HCT116 (cell line): ENCODE measurements around the gene MPP2. TPM values are rescaled to one million over a fixed set of nuclear protein-coding genes. Genes with fewer than 3 reads are reported as not detected.

ENCODE experiments used
- ATAC-seq: fragments of 200-7000 bp; cut with Tn5 transposase; 2 replicates; pipeline ENCODE4 v1.9.1; 2020; ENCODE audit warnings: mild to moderate bottlenecking, moderate library complexity
- BruUV-seq: library from RNA; stranded (reverse); fragments of 400-500 nt; replicated peaks from 2 replicates; lab custom pipeline; 2021; lab: Mats Ljungman, UMichigan
- CTCF ChIA-PET: fragments of 300-600 bp; sonication (Branson Sonifier 250); formaldehyde crosslinking; loops from one replicate; lab custom pipeline; 2021; ENCODE audit warnings: antibody characterized with exemption; lab: Charles Lee
- POLR2A ChIA-PET: fragments of 300-600, 350-600 bp; sonication (Branson Sonifier 250); formaldehyde crosslinking; loops from one replicate; lab custom pipeline; 2021; ENCODE audit warnings: antibody characterized with exemption; lab: Charles Lee
- RAD21 ChIA-PET, 2 experiments: fragments of 300-600 bp; sonication (Branson Sonifier 250); formaldehyde crosslinking; loops; one replicate each; lab custom pipeline; 2023; ENCODE audit warnings: low total read pairs in 2 of 2; ENCODE audit not compliant: uncharacterized antibody in 2 of 2, unreplicated experiment in 2 of 2, low non-redundant PET in 1 of 2; lab: Charles Lee
- DNase-seq: peaks from one replicate; pipeline ENCODE4 v3.0.0-alpha.2; 2010; ENCODE audit warnings: low read depth, low spot score
- H2AFZ ChIP-seq: fragments of 200-600 bp; shearing (Covaris generic), sonication (generic); 2 replicates; pipeline ENCODE4 v1.6.1; 2017; ENCODE audit warnings: low read depth, mixed run types, mixed read lengths, antibody characterized with exemption, low read length; ENCODE audit not compliant: poor library complexity, severe bottlenecking
- H3K27ac ChIP-seq: 2 replicates; pipeline ENCODE4 v1.5.1; 2012; ENCODE audit warnings: low read depth, low read length
- H3K27me3 ChIP-seq: fragments of 200-600 bp; sonication (generic); 2 replicates; pipeline ENCODE4 v1.6.1; 2016; ENCODE audit warnings: mixed run types, low read length, mixed read lengths; ENCODE audit not compliant: insufficient read depth
- H3K36me3 ChIP-seq, 2 experiments: fragments of 200-500 bp in 1 of 2; fragments of 200-600 bp in 1 of 2; sonication (Bioruptor generic) in 1 of 2; sonication (generic) in 1 of 2; 2 replicates each; pipeline versions ENCODE4 v1.5.1 to v1.6.1; 2014 to 2016; ENCODE audit warnings: low read length in 2 of 2, inconsistent platforms in 1 of 2, mixed read lengths in 1 of 2, mixed run types in 1 of 2; ENCODE audit not compliant: insufficient read depth in 2 of 2, control insufficient read depth in 1 of 2
- H3K4me1 ChIP-seq, 2 experiments: fragments of 200-600 bp in 1 of 2; sonication (generic) in 1 of 2; 2 replicates each; pipeline versions ENCODE4 v1.5.1 to v1.6.1; 2012 to 2017; ENCODE audit warnings: low read length in 2 of 2, inconsistent platforms in 1 of 2, mild to moderate bottlenecking in 1 of 2, mixed read lengths in 1 of 2, mixed run types in 1 of 2, moderate library complexity in 1 of 2; ENCODE audit not compliant: insufficient read depth in 2 of 2, control insufficient read depth in 1 of 2
- H3K4me2 ChIP-seq: fragments of 200-600 bp; sonication (generic); 2 replicates; pipeline ENCODE4 v1.6.1; 2017; ENCODE audit warnings: mixed run types, low read length, mixed read lengths
- H3K4me3 ChIP-seq, 2 experiments: fragments of 200-600 bp in 1 of 2; sonication (generic) in 1 of 2; replicated peaks in 1 of 2; 2 replicates each; pipeline ENCODE4 v1.5.1; 2011 to 2016; ENCODE audit warnings: low read length in 2 of 2, control low read depth in 1 of 2, low read depth in 1 of 2, mild to moderate bottlenecking in 1 of 2, mixed read lengths in 1 of 2, mixed run types in 1 of 2
- H3K79me2 ChIP-seq: fragments of 200-600 bp; sonication (generic); 2 replicates; pipeline ENCODE4 v1.6.1; 2017; ENCODE audit warnings: mild to moderate bottlenecking, mixed run types, low read length, moderate library complexity, mixed read lengths; ENCODE audit not compliant: insufficient read depth
- H3K9ac ChIP-seq: fragments of 200-600 bp; sonication (generic); 2 replicates; pipeline ENCODE4 v1.6.1; 2016; ENCODE audit warnings: low read length, mixed read lengths
- H3K9me2 ChIP-seq: fragments of 200-600 bp; sonication (generic), shearing (Covaris generic); 2 replicates; pipeline ENCODE4 v1.6.1; 2017; ENCODE audit warnings: mixed run types, mild to moderate bottlenecking, moderate library complexity; ENCODE audit not compliant: insufficient read depth
- H3K9me3 ChIP-seq, 2 experiments: fragments of 200-500 bp in 1 of 2; fragments of 200-600 bp in 1 of 2; sonication (Bioruptor generic) in 1 of 2; sonication (generic) in 1 of 2; 2 replicates each; pipeline ENCODE4 v1.6.1; 2014 to 2017; ENCODE audit warnings: low read length in 2 of 2, mixed read lengths in 2 of 2, inconsistent platforms in 1 of 2, low read depth in 1 of 2, mild to moderate bottlenecking in 1 of 2, mixed run types in 1 of 2, moderate library complexity in 1 of 2; ENCODE audit not compliant: control insufficient read depth in 1 of 2, insufficient read depth in 1 of 2
- H4K20me1 ChIP-seq: fragments of 200-600 bp; sonication (generic), shearing (Covaris generic); 2 replicates; pipeline ENCODE4 v1.6.1; 2017; ENCODE audit warnings: mixed run types, mild to moderate bottlenecking, moderate library complexity; ENCODE audit not compliant: insufficient read depth
- ATF3 ChIP-seq: IDR thresholded peaks from 2 replicates; pipeline ENCODE4 v1.6.1; 2012
- CTCF ChIP-seq, 3 experiments: fragments of 200-600 bp in 1 of 3; sonication (generic) in 1 of 3; IDR thresholded peaks in 2 of 3; conservative IDR thresholded peaks in 1 of 3; 2 replicates each; pipeline ENCODE4 v1.5.1; 2012 to 2017; ENCODE audit warnings: low read depth in 2 of 3, low read length in 2 of 3, antibody characterized with exemption in 1 of 3, borderline replicate concordance in 1 of 3, control low read depth in 1 of 3, mild to moderate bottlenecking in 1 of 3, mixed read lengths in 1 of 3, mixed run types in 1 of 3, moderate library complexity in 1 of 3; ENCODE audit not compliant: insufficient read depth in 1 of 3
- EGR1 ChIP-seq: IDR thresholded peaks from 2 replicates; pipeline ENCODE4 v1.6.1; 2012; ENCODE audit warnings: low read depth
- EZH2 ChIP-seq: fragments of 200-600 bp; sonication (generic); IDR thresholded peaks from 2 replicates; pipeline ENCODE4 v1.6.1; 2017; ENCODE audit warnings: antibody characterized with exemption, mixed run types
- FOSL1 ChIP-seq: IDR thresholded peaks from 2 replicates; pipeline ENCODE4 v1.6.1; 2012; ENCODE audit warnings: low read depth
- JUND ChIP-seq: IDR thresholded peaks from 2 replicates; pipeline ENCODE4 v1.6.1; 2012
- MAX ChIP-seq: IDR thresholded peaks from 2 replicates; pipeline ENCODE4 v1.6.1; 2012
- SRF ChIP-seq: IDR thresholded peaks from 2 replicates; pipeline ENCODE4 v1.6.1; 2012; ENCODE audit warnings: low read depth
- YY1 ChIP-seq: IDR thresholded peaks from 2 replicates; pipeline ENCODE4 v1.6.1; 2011; ENCODE audit warnings: low read length, low read depth, moderate library complexity, mild to moderate bottlenecking; ENCODE audit not compliant: insufficient replicate concordance; ENCODE audit errors: extremely low read depth
- ZFX ChIP-seq: fragments of 450-650 bp; IDR thresholded peaks from 2 replicates; pipeline ENCODE4 v1.6.1; 2017
- ZNF274 ChIP-seq: fragments of 200-500 bp; sonication (Bioruptor generic); IDR thresholded peaks from 2 replicates; pipeline ENCODE4 v1.6.1; 2014; ENCODE audit warnings: mild to moderate bottlenecking, low read depth, low read length, inconsistent platforms
- intact Hi-C: fragments of 100-400 bp; cut with micrococcal nuclease; formaldehyde crosslinking; loops from 2 replicates; pipeline ENCODE4 v1.10.0; 2022
- total RNA-seq: library from RNA; stranded (reverse); gene quantifications from one replicate; pipeline ENCODE4 v1.2.1, GENCODE V29; 2021; ENCODE audit not compliant: unreplicated experiment
- TF ChIP-seq, protein P1 (sequence below): IDR thresholded peaks from 2 replicates; pipeline ENCODE4 v1.6.1; 2012; ENCODE audit warnings: low read depth

The MPP2 gene
- total RNA-seq, 1 experiment from 2014 or later = 16.4 TPM

DNA sequence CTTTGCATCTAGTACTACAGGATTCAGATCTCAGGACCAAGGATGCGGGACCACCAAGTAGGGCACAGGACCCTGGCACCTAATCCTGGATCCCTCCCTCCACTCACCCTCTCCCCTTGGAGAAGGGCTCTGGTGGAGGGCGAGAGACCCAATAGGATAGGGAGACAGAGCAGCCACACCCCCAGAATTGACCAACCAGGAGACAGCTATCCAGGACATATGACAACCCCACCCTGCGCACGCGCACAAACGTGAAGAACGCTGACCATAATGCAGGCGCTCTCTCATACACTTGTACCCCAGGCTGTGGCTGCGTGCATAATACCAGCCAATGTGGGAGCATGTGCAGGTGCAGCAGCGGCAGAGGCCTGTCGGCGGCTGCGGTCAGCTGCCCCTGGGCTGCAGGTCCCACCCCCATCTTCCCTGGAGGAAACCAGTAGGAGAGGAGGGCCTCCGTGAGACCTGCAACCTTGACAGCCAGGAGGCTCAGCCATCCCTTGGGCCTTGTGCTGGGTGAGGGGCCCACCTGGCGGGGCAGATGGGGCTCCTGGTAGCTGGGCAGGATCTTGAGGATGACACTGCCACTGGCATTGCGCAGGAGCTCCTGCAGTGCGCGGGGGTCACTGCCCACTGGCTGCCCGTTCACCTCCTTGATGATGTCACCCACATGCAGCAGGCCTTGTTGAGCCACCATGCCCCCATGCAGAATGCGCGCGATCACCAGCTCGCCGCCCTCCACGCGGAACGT, 25.4 kb downstream of the MPP2 start:
- H3K4me1 ChIP-seq = peaks cover 0 to 9% of the 10 kb centered on the region in 2 experiments; a peak in 2 of 4 replicates
- H3K9me2 ChIP-seq = no peaks in the 10 kb centered on the region
- ChIA-PET POLR2A (interaction anchor here (0.6 kb wide), 1 partner anchor 58 kb away, joined by 3 read pairs; no protein-coding TSS in a partner anchor), RAD21 (no interaction called here), CTCF (interaction anchor here (1.1 kb wide), 1 partner anchor 22 kb away, joined by 4 read pairs; no protein-coding TSS in a partner anchor)
- no peaks in the 10 kb centered on the region for H3K27me3 ChIP-seq
- H3K79me2 ChIP-seq = no peaks in the 10 kb centered on the region
- H3K9ac ChIP-seq = no peak overlapping the region
- no peak for TF ChIP-seq MAX
- no peak for TF ChIP-seq EGR1
- TF ChIP-seq JUND = no peak
- no peak for TF ChIP-seq CTCF (IDR thresholded peaks at IDR 0.05 in 2 of 3, conservative IDR thresholded peaks at IDR 0.05 in 1 of 3; ENCODE audit: borderline replicate concordance in 1 of 3, insufficient read depth in 1 of 3, low read depth in 2 of 3, low read length in 2 of 3)
- TF ChIP-seq YY1 = no peak
- TF ChIP-seq EZH2 = no peak
- TF ChIP-seq FOSL1 = no peak
- no peak for TF ChIP-seq ZFX
- TF ChIP-seq, protein P1, sequence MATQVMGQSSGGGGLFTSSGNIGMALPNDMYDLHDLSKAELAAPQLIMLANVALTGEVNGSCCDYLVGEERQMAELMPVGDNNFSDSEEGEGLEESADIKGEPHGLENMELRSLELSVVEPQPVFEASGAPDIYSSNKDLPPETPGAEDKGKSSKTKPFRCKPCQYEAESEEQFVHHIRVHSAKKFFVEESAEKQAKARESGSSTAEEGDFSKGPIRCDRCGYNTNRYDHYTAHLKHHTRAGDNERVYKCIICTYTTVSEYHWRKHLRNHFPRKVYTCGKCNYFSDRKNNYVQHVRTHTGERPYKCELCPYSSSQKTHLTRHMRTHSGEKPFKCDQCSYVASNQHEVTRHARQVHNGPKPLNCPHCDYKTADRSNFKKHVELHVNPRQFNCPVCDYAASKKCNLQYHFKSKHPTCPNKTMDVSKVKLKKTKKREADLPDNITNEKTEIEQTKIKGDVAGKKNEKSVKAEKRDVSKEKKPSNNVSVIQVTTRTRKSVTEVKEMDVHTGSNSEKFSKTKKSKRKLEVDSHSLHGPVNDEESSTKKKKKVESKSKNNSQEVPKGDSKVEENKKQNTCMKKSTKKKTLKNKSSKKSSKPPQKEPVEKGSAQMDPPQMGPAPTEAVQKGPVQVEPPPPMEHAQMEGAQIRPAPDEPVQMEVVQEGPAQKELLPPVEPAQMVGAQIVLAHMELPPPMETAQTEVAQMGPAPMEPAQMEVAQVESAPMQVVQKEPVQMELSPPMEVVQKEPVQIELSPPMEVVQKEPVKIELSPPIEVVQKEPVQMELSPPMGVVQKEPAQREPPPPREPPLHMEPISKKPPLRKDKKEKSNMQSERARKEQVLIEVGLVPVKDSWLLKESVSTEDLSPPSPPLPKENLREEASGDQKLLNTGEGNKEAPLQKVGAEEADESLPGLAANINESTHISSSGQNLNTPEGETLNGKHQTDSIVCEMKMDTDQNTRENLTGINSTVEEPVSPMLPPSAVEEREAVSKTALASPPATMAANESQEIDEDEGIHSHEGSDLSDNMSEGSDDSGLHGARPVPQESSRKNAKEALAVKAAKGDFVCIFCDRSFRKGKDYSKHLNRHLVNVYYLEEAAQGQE = no peak
- no peak for TF ChIP-seq SRF
- no peak for TF ChIP-seq ATF3
- no peak for TF ChIP-seq ZNF274
- no peaks in the 10 kb centered on the region for H3K36me3 ChIP-seq
- H4K20me1 ChIP-seq = no peaks in the 10 kb centered on the region
- no peak for DNase-seq
- H2AFZ ChIP-seq = no peak overlapping the region
- ATAC-seq = no peak
- intact Hi-C loops = no loop called here
- H3K4me2 ChIP-seq = no peak overlapping the region
- no peaks in the 10 kb centered on the region for H3K9me3 ChIP-seq
- no peak overlapping the region for H3K27ac ChIP-seq
- BruUV-seq = no TSS peak
- H3K4me3 ChIP-seq = no peak overlapping the region
